Lower lobe of right lung (tissue), 2 donors: ENCODE data around the gene NUP160. TPM values are rescaled to one million over a fixed set of nuclear protein-coding genes. Genes with fewer than 3 reads are reported as not detected.
"Not testable (repeated sequence)": the region's sequence is repeated elsewhere in the genome, so short reads cannot be mapped to it uniquely, and the experiment has no call there.

Experiments
- ATAC-seq, 2 donors: fragments of 200-7000 bp; cut with Tn5 transposase; one replicate each; pipeline ENCODE4 v1.9.1; 2020 to 2022; ENCODE audit warnings: mild to moderate bottlenecking in 2 of 2, moderate library complexity in 2 of 2
- DNase-seq: peaks from one replicate; pipeline ENCODE4 v3.0.0-alpha.2; 2020
- H3K27ac ChIP-seq: fragments of 200-600 bp; one replicate; pipeline ENCODE4 v1.8.0; 2022
- H3K27me3 ChIP-seq: fragments of 200-600 bp; one replicate; pipeline ENCODE4 v1.8.0; 2022; ENCODE audit warnings: low read depth
- H3K36me3 ChIP-seq: fragments of 200-600 bp; one replicate; pipeline ENCODE4 v1.8.0; 2022; ENCODE audit warnings: mild to moderate bottlenecking
- H3K4me1 ChIP-seq: fragments of 200-600 bp; one replicate; pipeline ENCODE4 v1.8.0; 2022
- H3K4me3 ChIP-seq: fragments of 200-600 bp; one replicate; pipeline ENCODE4 v1.8.0; 2022; ENCODE audit warnings: mild to moderate bottlenecking
- H3K9me3 ChIP-seq: fragments of 200-600 bp; one replicate; pipeline ENCODE4 v1.8.0; 2022
- intact Hi-C: fragments of 100-400 bp; cut with DNase I; formaldehyde crosslinking; loops from one replicate; pipeline ENCODE4 v1.11.0; 2022
- total RNA-seq: library from RNA; stranded (reverse); fragmentation: NEBNext Ultra II Directional; extraction: Animal tissue kit (Norgen Biotek cat#: 25700); gene quantifications from one replicate; pipeline ENCODE4 v1.2.1, GENCODE V29; 2021
- TF ChIP-seq, protein P1 (sequence below): fragments of 200-600 bp; IDR thresholded peaks from one replicate; pipeline ENCODE4 v1.8.0; 2022; ENCODE audit warnings: antibody characterized with exemption, mild to moderate bottlenecking
- donor health status: DM: no; HTN: yes; CAD: no; lungs with severe emphysema.

The NUP160 gene
- total RNA-seq, 1 donor from 2014 or later, result 43.3 TPM

DNA sequence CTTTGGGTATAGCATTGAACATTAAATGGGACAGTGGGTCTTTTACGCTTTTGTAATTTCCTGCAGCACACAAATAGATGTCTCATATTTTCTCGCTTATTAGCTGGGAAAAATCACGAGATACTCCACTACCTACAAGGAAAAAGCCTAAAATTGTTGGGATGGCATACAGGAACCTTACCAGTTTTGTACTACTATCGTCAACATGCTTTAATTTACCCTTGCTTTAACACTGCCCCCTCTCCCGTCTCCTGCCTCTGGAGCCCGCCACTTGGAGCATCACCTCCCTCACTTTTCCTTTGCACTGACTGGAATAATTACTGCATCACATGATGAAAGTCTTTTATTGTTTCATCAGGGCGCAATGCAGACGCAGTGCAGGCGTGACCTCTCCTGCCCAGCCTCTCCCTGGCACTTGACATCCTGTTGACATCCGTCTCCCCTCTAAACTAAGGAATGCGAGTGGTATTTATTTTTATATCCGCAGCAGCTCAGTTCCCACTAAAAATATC, 80.0 kb downstream of the NUP160 start:
- peak; percentile 82 for DNase-seq
- ATAC-seq, result peak; percentile 76
- intact Hi-C loops, result no loop called here

DNA sequence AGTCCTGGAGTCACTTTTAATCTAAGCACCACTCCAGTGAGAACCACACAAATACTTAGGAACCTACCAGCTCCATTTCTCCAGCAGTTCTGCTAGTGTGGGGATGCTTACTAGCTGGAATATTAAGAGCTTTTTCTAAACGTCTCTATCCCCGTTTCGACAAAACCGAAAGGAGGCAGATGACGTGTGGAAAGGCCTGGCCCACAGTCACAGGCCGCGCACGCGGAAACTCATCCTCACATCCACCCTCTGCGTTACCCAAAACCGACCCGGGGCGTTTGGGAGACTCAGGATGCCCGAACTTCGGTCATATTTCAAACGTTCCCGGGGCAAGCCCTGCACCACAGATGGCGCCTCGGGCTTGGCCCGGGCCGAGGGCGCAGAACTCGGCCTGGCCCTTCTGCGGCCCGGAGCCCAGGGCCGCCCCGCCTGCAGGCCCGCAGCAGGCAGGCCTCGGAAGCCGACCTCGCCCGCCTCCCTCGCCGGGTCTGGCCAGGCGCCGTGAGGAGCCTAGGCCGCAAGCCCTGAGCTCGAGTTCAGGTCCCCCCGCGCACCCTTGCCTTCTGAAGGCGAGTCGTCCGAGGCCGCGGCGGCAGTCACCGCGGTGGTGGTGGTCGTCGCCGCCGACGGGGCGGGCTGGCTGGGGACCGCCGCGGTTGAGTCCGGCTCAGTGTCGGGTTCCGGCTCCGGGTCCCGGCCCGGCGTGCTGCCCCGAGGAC, 81.5 kb downstream of the NUP160 start:
- ATAC-seq, result peak; percentile 66 to 69
- H3K27me3 ChIP-seq, result no peaks in the 10 kb centered on the region
- TF ChIP-seq, protein P1, sequence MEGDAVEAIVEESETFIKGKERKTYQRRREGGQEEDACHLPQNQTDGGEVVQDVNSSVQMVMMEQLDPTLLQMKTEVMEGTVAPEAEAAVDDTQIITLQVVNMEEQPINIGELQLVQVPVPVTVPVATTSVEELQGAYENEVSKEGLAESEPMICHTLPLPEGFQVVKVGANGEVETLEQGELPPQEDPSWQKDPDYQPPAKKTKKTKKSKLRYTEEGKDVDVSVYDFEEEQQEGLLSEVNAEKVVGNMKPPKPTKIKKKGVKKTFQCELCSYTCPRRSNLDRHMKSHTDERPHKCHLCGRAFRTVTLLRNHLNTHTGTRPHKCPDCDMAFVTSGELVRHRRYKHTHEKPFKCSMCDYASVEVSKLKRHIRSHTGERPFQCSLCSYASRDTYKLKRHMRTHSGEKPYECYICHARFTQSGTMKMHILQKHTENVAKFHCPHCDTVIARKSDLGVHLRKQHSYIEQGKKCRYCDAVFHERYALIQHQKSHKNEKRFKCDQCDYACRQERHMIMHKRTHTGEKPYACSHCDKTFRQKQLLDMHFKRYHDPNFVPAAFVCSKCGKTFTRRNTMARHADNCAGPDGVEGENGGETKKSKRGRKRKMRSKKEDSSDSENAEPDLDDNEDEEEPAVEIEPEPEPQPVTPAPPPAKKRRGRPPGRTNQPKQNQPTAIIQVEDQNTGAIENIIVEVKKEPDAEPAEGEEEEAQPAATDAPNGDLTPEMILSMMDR, result no peak
- H3K9me3 ChIP-seq, result no peaks in the 10 kb centered on the region
- intact Hi-C loops, result no loop called here
- peak; percentile 82 for DNase-seq
- H3K4me3 ChIP-seq, result peak overlapping the region; percentile 83
- H3K27ac ChIP-seq, result peak overlapping the region; percentile 99
- H3K36me3 ChIP-seq, result peaks cover 33% of the 10 kb centered on the region
- H3K4me1 ChIP-seq, result peaks cover 30% of the 10 kb centered on the region

More for the DNA sequence above, 80.0 kb downstream of the NUP160 start:
- peak overlapping the region; percentile 99 for H3K27ac ChIP-seq
- TF ChIP-seq, protein P1, result no peak
- peaks cover 30% of the 10 kb centered on the region for H3K4me1 ChIP-seq
- no peaks in the 10 kb centered on the region for H3K27me3 ChIP-seq
- peaks cover 18% of the 10 kb centered on the region for H3K36me3 ChIP-seq
- peak overlapping the region; percentile 83 for H3K4me3 ChIP-seq
- no peaks in the 10 kb centered on the region for H3K9me3 ChIP-seq

DNA sequence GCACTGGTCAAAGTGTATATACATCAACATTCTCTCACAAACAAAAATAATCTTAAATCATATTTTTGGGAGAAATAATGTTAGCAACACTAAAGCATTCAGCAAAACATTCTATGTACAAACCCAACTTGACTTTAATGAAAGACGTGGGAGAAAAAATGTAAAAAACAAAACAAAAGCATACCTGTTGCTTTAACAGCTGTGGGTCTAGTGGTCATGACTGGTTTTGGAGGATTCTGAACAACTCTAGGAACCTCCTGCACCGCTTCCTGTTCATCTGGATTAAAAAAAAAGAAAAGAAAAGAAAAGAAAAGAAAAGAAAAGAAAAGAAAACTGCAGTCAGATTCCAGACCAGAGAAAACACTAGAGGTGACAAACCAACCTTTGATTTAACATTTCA, 83.1 kb downstream of the NUP160 start:
- DNase-seq, result no peak
- H3K4me3 ChIP-seq, result peak overlapping the region; percentile 83
- H3K27ac ChIP-seq, result no peak overlapping the region
- peaks cover 49% of the 10 kb centered on the region for H3K36me3 ChIP-seq
- no peaks in the 10 kb centered on the region for H3K27me3 ChIP-seq
- TF ChIP-seq, protein P1, result no peak
- peaks cover 30% of the 10 kb centered on the region for H3K4me1 ChIP-seq
- intact Hi-C loops, result no loop called here
- H3K9me3 ChIP-seq, result no peaks in the 10 kb centered on the region
- ATAC-seq, result no peak

DNA sequence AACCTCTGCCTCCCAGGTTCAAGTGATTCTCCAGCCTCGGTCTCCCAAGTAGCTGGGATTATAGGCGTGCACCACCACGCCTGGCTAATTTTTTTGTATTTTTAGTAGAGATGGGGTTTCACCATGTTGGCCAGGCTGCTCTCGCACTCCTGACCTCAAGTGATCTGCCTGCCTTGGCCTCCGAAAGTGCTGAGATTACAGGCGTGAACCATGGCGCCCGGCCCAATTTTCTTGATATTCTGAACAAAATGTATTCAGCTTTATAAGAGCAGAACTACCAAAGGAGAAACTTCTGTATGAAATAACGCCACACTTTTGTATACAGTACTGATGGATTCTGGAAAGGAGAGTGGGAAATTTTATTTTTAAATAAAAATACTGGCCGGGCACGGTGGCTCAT, 88.9 kb downstream of the NUP160 start:
- ATAC-seq, H3K4me1 ChIP-seq, H3K27me3 ChIP-seq, DNase-seq, intact Hi-C loops, H3K27ac ChIP-seq, H3K4me3 ChIP-seq, H3K9me3 ChIP-seq: not testable (repeated sequence)
- H3K36me3 ChIP-seq, result peaks cover 90% of the 10 kb centered on the region

DNA sequence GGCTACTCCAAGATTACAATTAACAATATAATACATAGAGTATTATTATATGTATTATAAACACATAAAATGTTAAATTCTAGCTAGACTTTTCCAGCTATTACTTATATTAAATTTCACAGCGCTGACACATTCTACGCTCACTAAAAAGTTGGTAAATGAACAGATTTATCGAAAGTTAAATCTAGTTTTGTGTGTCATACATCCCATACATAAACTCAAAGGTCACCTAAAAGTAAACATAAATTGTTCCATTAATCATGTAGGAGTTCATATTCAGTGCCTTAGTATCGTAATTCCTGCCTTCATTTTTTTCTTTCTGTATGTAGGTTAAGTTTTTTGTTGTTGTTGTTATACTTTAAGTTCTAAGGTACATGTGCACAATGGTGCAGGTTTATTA, 91.9 kb downstream of the NUP160 start:
- ATAC-seq (no peak), DNase-seq (no peak)
- intact Hi-C loops, result no loop called here
- H3K4me1 ChIP-seq, result no peaks in the 10 kb centered on the region
- peaks cover 92% of the 10 kb centered on the region for H3K36me3 ChIP-seq
- no peaks in the 10 kb centered on the region for H3K9me3 ChIP-seq
- TF ChIP-seq, protein P1, result no peak
- no peak overlapping the region for H3K27ac ChIP-seq
- no peak overlapping the region for H3K4me3 ChIP-seq
- H3K27me3 ChIP-seq, result no peaks in the 10 kb centered on the region

DNA sequence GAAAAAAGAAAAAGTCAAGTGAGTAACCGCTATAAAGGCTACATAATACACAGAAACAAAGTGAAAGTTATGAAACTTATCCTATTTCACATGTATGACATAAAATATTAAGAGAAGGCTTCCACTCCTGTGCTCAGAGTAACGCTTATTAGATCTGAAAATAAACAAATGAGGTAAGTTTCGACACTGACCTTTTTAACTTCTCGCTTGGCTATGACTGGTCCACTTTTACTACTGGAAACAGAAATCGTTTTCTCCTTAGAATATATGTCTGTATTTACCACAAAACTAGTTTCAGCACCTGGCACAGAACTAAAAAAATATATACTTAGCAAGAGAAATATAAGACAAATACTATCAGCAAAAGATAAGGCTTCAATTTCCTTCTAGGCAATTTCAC, 97.4 kb downstream of the NUP160 start:
- Histone ChIP-seq H3K4me1 (no peaks in the 10 kb centered on the region), H3K36me3 (peaks cover 99% of the 10 kb centered on the region), H3K4me3 (no peak overlapping the region), H3K27me3 (no peaks in the 10 kb centered on the region), H3K27ac (no peak overlapping the region), H3K9me3 (no peaks in the 10 kb centered on the region)
- ATAC-seq (no peak), DNase-seq (no peak)
- TF ChIP-seq, protein P1, result no peak
- intact Hi-C loops, result no loop called here

DNA sequence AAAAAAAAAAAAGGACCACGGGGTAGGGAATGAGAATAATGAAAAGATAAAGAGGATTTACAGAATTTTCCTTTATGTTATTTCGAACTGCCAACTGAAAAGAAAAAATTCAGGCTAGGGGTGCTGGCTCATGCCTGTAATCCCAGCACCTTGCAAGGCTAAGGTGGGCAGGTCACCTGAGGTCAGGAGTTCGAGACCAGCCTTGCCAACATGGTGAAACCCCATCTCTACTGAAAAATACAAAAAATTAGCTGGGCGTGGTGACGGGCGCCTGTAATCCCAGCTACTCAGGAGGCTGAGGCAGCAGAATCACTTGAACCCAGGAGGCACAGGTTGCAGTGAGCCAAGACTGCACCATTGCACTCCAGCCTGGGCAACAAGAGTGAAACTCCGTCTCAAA, 105.7 kb downstream of the NUP160 start:
- peaks cover 100% of the 10 kb centered on the region for H3K36me3 ChIP-seq
- intact Hi-C loops, ATAC-seq: not testable (repeated sequence)

DNA sequence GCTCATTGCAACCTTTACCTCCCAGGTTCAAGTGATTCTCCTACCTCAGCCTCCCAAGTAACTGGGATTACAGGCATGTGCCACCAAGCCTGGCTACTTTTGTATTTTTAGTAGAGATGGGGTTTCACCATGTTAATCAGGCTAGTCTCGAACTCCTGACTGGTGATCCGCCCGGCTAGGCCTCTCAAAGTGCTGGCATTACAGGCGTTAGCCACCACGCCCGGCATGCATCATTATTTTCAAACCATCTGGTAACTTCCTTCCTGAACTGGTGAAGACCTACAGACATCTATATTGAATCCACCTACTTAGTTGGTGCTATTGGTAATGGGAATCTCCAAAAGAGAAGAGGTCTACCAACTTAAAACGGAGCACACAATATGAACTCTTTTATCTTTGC, 110.3 kb downstream of the NUP160 start:
- H3K9me3 ChIP-seq, ATAC-seq, H3K27ac ChIP-seq, H3K4me3 ChIP-seq, H3K27me3 ChIP-seq, intact Hi-C loops, H3K4me1 ChIP-seq, DNase-seq: not testable (repeated sequence)
- H3K36me3 ChIP-seq, result peaks cover 100% of the 10 kb centered on the region

More for the DNA sequence above, 105.7 kb downstream of the NUP160 start:
- not testable (repeated sequence) for H3K4me3 ChIP-seq, H3K27me3 ChIP-seq, H3K27ac ChIP-seq, H3K9me3 ChIP-seq, DNase-seq, H3K4me1 ChIP-seq
